OCI-LY3 (cell line): Measurements from ENCODE around the gene VOPP1.

ENCODE experiments used
- H2AFZ ChIP-seq: fragments of 200-600, 300-600 bp; shearing (Covaris generic); 2 replicates; pipeline ENCODE4 v1.6.0; 2014; ENCODE audit warnings: antibody characterized with exemption, low read depth, low read length
- H3K27ac ChIP-seq: fragments of 200-600, 300-600 bp; sonication (generic); 2 replicates; pipeline ENCODE4 v1.5.1; 2014; ENCODE audit warnings: mild to moderate bottlenecking, low read length, moderate library complexity, mixed read lengths
- H3K27me3 ChIP-seq: fragments of 200-600, 300-600 bp; sonication (generic); 2 replicates; pipeline ENCODE4 v1.6.1; 2014; ENCODE audit warnings: low read depth, low read length, mixed read lengths
- H3K36me3 ChIP-seq: fragments of 200-600, 300-600 bp; sonication (generic); replicated peaks from 2 replicates; pipeline ENCODE3; 2014; ENCODE audit warnings: low read depth, low read length, mixed read lengths
- H3K4me1 ChIP-seq: fragments of 300-600, 200-600 bp; sonication (generic); 2 replicates; pipeline ENCODE4 v1.6.1; 2014; ENCODE audit warnings: low read length, mixed read lengths
- H3K4me2 ChIP-seq: fragments of 200-600, 300-600 bp; sonication (generic); 2 replicates; pipeline ENCODE4 v1.6.1; 2014; ENCODE audit warnings: low read length, mixed read lengths
- H3K4me3 ChIP-seq: fragments of 300-600, 200-600 bp; sonication (generic); 2 replicates; pipeline ENCODE4 v1.5.1; 2014; ENCODE audit warnings: antibody characterized with exemption, mild to moderate bottlenecking, low read length, moderate library complexity
- H3K79me2 ChIP-seq: fragments of 300-600, 200-600 bp; shearing (Covaris generic); 2 replicates; pipeline ENCODE4 v1.6.1; 2014; ENCODE audit warnings: mild to moderate bottlenecking, low read length, mixed read lengths
- H3K9ac ChIP-seq: fragments of 300-600, 200-600 bp; shearing (Covaris generic); 2 replicates; pipeline ENCODE4 v1.6.0; 2014; ENCODE audit warnings: mild to moderate bottlenecking, low read length, moderate library complexity
- H3K9me3 ChIP-seq: fragments of 200-600, 300-600 bp; shearing (Covaris generic); 2 replicates; pipeline ENCODE4 v1.6.1; 2014; ENCODE audit warnings: low read length, mixed read lengths; ENCODE audit not compliant: insufficient read depth
- H4K20me1 ChIP-seq: fragments of 200-600, 300-600 bp; sonication (generic); 2 replicates; pipeline ENCODE4 v1.6.1; 2016; ENCODE audit warnings: low read length, mixed read lengths; ENCODE audit not compliant: insufficient read depth
- EZH2phosphoT487 ChIP-seq: fragments of 200-600 bp; shearing (Covaris generic); IDR thresholded peaks from 2 replicates; pipeline ENCODE4 v1.6.1; 2018; ENCODE audit warnings: antibody characterized with exemption, mixed run types, low read depth
- TF ChIP-seq, protein P1 (sequence below): fragments of 200-600, 300-600 bp; sonication (generic); IDR thresholded peaks from 2 replicates; pipeline ENCODE4 v1.5.1; 2014; ENCODE audit warnings: antibody characterized with exemption, low read length, low read depth

Gene VOPP1

DNA sequence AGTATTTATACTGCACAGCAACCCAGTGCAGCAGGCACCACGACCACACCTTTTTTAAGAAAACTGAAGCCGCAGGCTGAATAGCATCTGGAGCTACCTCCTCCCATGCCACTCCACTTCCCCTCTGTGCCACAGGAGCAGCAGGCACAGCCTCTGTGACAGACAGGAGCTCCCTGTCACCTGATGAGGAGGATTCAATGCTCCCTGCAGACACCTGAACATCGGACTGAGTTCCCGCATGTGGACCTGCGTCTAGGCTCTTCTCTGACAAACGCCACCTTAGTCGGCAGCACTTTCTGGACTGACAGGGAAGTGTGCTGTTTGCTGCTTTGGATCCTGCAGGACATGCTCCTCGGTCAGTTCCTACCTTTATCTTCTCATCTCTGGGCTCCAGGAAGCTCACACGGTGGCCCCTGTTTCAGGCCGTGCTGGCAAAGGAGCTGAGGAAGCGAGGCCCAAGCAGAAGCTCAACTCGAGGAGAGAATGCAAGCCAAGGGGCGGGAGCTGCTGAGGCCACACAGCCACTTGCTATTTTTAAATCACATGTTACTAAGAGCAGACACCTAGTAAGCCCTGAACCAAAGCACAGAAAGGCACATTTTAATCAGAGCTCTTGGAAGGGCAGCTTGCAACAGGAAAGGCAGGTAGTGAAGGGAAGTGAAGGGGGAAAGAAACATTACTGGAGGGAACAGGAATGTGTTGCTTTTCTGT is 56.6 kb downstream of the VOPP1 start:
- no peaks in the 10 kb centered on the region for H4K20me1 ChIP-seq
- H3K27me3 ChIP-seq: no peaks in the 10 kb centered on the region
- H3K9me3 ChIP-seq: no peaks in the 10 kb centered on the region
- H3K4me2 ChIP-seq: peak overlapping the region; percentile 62
- peak overlapping the region; percentile 37 for H3K4me3 ChIP-seq
- H3K36me3 ChIP-seq: peaks cover 54% of the 10 kb centered on the region
- no peak overlapping the region for H2AFZ ChIP-seq
- peaks cover 96% of the 10 kb centered on the region for H3K4me1 ChIP-seq
- peak overlapping the region; percentile 97 for H3K27ac ChIP-seq
- H3K79me2 ChIP-seq: peaks cover 95% of the 10 kb centered on the region
- H3K9ac ChIP-seq: peak overlapping the region; percentile 85
- TF ChIP-seq EZH2phosphoT487: no peak
- TF ChIP-seq, protein P1, sequence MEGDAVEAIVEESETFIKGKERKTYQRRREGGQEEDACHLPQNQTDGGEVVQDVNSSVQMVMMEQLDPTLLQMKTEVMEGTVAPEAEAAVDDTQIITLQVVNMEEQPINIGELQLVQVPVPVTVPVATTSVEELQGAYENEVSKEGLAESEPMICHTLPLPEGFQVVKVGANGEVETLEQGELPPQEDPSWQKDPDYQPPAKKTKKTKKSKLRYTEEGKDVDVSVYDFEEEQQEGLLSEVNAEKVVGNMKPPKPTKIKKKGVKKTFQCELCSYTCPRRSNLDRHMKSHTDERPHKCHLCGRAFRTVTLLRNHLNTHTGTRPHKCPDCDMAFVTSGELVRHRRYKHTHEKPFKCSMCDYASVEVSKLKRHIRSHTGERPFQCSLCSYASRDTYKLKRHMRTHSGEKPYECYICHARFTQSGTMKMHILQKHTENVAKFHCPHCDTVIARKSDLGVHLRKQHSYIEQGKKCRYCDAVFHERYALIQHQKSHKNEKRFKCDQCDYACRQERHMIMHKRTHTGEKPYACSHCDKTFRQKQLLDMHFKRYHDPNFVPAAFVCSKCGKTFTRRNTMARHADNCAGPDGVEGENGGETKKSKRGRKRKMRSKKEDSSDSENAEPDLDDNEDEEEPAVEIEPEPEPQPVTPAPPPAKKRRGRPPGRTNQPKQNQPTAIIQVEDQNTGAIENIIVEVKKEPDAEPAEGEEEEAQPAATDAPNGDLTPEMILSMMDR: no peak

DNA sequence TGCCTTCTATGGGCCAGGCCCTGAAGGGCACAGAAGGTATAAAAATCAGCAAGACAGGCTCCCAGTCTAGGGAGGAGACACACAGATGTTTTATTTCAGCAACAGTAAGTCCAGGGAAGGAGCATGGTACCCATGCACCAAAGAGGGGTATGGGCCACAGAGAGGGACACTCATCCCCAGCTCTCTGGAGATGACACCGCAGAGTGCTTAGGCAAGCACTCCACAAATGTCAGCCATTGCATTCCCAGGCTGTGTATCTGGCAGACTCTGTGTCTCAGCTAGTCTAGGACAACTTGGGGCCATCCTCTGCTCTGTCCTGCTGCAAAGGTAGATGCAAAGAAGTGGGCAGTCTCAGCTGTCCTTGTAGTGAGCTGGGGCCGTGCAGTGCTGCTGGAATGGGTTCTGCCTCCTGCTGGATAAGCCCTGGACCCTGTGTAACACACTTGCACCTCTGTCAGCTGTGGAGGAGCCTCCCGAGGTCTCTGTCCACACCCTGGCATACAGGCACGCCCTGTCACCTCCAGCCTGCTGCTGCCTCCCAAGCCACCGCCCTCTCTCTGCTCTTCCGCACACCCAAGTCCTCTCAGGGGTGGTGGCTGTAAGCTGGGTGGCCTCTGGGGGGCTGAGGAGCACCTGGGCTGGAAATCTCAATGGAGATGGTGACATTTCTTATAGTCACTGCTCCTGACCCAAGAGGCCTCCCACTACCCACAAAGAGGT is 57.6 kb downstream of the VOPP1 start:
- Histone ChIP-seq H4K20me1 (no peaks in the 10 kb centered on the region), H3K27ac (peak overlapping the region; percentile 97), H3K36me3 (peaks cover 50% of the 10 kb centered on the region), H2AFZ (no peak overlapping the region), H3K79me2 (peaks cover 95% of the 10 kb centered on the region), H3K9me3 (no peaks in the 10 kb centered on the region), H3K9ac (peak overlapping the region; percentile 85), H3K4me2 (peak overlapping the region; percentile 62), H3K27me3 (no peaks in the 10 kb centered on the region), H3K4me3 (peak overlapping the region; percentile 37), H3K4me1 (peaks cover 96% of the 10 kb centered on the region)
- no peak for TF ChIP-seq EZH2phosphoT487
- TF ChIP-seq, protein P1: no peak; the same call in 1 of the 2 replicates

DNA sequence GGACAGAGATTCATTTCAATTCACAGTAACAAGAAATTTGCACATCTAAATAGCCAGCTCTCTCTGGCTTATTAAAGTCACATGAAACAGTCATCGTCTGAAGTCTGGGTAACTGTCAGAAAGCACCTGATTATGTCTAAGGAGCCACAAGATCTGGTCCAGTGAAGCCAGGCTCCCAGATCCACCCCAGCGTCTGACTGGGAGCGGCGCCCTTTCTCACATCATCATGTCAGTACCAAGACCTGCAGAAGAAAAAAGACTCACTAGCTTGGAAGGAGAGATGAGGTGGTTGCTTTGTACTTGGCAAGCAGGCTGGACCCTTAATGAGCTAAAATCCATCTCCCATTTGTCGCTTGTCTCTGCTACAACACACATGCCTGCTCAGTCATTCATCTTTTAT is 58.4 kb downstream of the VOPP1 start:
- Histone ChIP-seq H3K9me3 (no peaks in the 10 kb centered on the region), H3K79me2 (peaks cover 95% of the 10 kb centered on the region), H2AFZ (no peak overlapping the region), H3K9ac (peak overlapping the region; percentile 85), H3K4me2 (peak overlapping the region; percentile 62), H4K20me1 (no peaks in the 10 kb centered on the region), H3K36me3 (peaks cover 45% of the 10 kb centered on the region), H3K4me3 (peak overlapping the region; percentile 37), H3K4me1 (peaks cover 96% of the 10 kb centered on the region), H3K27me3 (no peaks in the 10 kb centered on the region), H3K27ac (peak overlapping the region; percentile 97)
- no peak for TF ChIP-seq EZH2phosphoT487
- TF ChIP-seq, protein P1: no peak; the same call in 1 of the 2 replicates

DNA sequence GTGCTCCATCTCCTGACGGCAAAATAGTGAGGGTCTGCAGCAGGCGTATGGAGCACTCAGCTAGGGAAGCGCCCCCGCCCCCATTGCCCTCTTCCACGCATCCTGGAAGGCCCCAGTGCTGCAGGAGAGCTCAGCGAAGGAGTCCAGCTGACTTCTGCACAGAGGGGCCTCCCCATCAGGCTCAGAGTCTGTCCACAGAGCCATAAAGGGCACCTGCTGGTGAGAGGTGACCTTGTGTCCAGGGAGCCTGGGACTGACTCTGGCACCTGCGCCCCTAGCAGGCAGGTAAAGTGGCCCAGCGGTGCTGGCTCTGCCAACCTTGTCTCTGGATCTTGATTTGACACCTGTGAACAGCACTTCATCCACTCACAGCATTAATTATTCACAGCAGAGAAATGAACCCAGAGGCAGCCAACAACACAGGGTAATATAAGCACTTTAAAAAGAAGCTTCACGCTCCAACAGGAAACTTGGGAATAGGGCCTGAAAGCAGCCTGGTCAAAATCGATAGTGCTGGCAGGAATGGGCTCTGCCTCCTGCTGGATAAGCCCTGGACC is 59.6 kb downstream of the VOPP1 start:
- peaks cover 95% of the 10 kb centered on the region for H3K79me2 ChIP-seq
- H3K9ac ChIP-seq: peak overlapping the region; percentile 85
- H3K4me2 ChIP-seq: peak overlapping the region; percentile 62
- peak overlapping the region; percentile 8; the same call in 1 of the 2 replicates for H3K4me3 ChIP-seq
- H3K9me3 ChIP-seq: no peaks in the 10 kb centered on the region
- TF ChIP-seq EZH2phosphoT487: no peak
- TF ChIP-seq, protein P1: no peak
- H3K27me3 ChIP-seq: no peaks in the 10 kb centered on the region
- H3K27ac ChIP-seq: peak overlapping the region; percentile 97
- no peaks in the 10 kb centered on the region for H4K20me1 ChIP-seq
- peaks cover 96% of the 10 kb centered on the region for H3K4me1 ChIP-seq
- peaks cover 44% of the 10 kb centered on the region for H3K36me3 ChIP-seq
- H2AFZ ChIP-seq: no peak overlapping the region
